BJ (cell line): ENCODE data around the gene GADD45GIP1. TPM values are rescaled to one million over a fixed set of nuclear protein-coding genes. Genes with fewer than 3 reads are reported as not detected.
"Not testable (repeated sequence)": the region's sequence is repeated elsewhere in the genome, so short reads cannot be mapped to it uniquely, and the experiment has no call there.

Experiments
- CTCF ChIA-PET: fragments of 350-600 bp; formaldehyde crosslinking; extraction: SDS; loops from one replicate; lab custom pipeline; 2021; ENCODE audit warnings: antibody characterized with exemption, inconsistent platforms; lab: Yijun Ruan, JAX
- POLR2A ChIA-PET: fragments of 300-600 bp; sonication (Branson Sonifier 250); formaldehyde crosslinking; extraction: SDS; loops from one replicate; lab custom pipeline; 2021; ENCODE audit warnings: antibody characterized with exemption; lab: Charles Lee
- DNase-seq: peaks from one replicate; pipeline ENCODE4 v3.0.0-alpha.2; 2011; ENCODE audit warnings: low read depth
- H3K27me3 ChIP-seq: 2 replicates; pipeline ENCODE4 v1.6.0; 2011; ENCODE audit warnings: low read length; ENCODE audit not compliant: control insufficient read depth, insufficient read depth
- H3K36me3 ChIP-seq: 2 replicates; pipeline ENCODE4 v1.5.1; 2011; ENCODE audit warnings: low read length; ENCODE audit not compliant: control insufficient read depth, insufficient read depth
- H3K4me3 ChIP-seq: 2 replicates; pipeline ENCODE4 v1.5.1; 2011; ENCODE audit warnings: low read depth, mild to moderate bottlenecking, control low read depth, low read length
- CTCF ChIP-seq: IDR thresholded peaks from 2 replicates; pipeline ENCODE4 v1.5.1; 2011; ENCODE audit warnings: low read depth, mild to moderate bottlenecking, control low read depth, inconsistent platforms, low read length, moderate library complexity; ENCODE audit not compliant: insufficient read depth
- polyA plus RNA-seq: library from polyadenylated mRNA; depleted of rRNA; stranded (reverse); fragments of >200 nt; gene quantifications from 2 replicates; pipeline ENCODE4 v1.2.3, GENCODE V29; 2011

GADD45GIP1 gene
- polyA plus RNA-seq, 1 experiment: 45.5 TPM

- peaks cover 45% of the 10 kb centered on the region for H3K36me3 ChIP-seq
- ChIA-PET POLR2A (interaction anchor here (0.9 kb wide), 1 partner anchor 9 kb away, joined by 3 read pairs; the partner anchor contains the start of gene FARSA), CTCF (interaction anchor here (0.9 kb wide), 1 partner anchor 41 kb away, joined by 3 read pairs; no protein-coding TSS in a partner anchor)
- TF ChIP-seq CTCF: no peak
- no peak for DNase-seq
- no peaks in the 10 kb centered on the region for H3K27me3 ChIP-seq
- no peak overlapping the region for H3K4me3 ChIP-seq
Measured at GRCh38 chr19:12924621-12925310, 32.3 kb downstream of the GADD45GIP1 start.

GRCh38 chr19:12922959-12923358 is 34.1 kb downstream of the GADD45GIP1 start:
- no peak for DNase-seq
- POLR2A ChIA-PET: no interaction called here
- Histone ChIP-seq H3K4me3 (no peak overlapping the region), H3K36me3 (peaks cover 34% of the 10 kb centered on the region), H3K27me3 (no peaks in the 10 kb centered on the region)
- CTCF ChIA-PET: no interaction called here
- no peak for TF ChIP-seq CTCF

- CTCF ChIA-PET: interaction anchor here (0.6 to 1.5 kb wide), 3 partner anchors 11 to 188 kb away, joined by 3 to 5 read pairs (median 3); no protein-coding TSS in a partner anchor
- no peak for TF ChIP-seq CTCF
- POLR2A ChIA-PET: no interaction called here
- H3K27me3 ChIP-seq: no peaks in the 10 kb centered on the region
- DNase-seq: no peak
- no peak overlapping the region for H3K4me3 ChIP-seq
- peaks cover 24% of the 10 kb centered on the region for H3K36me3 ChIP-seq
Measured at GRCh38 chr19:12921047-12921446, 36.0 kb downstream of the GADD45GIP1 start.

GRCh38 chr19:12918253-12918652 is 38.8 kb downstream of the GADD45GIP1 start:
- no peak for DNase-seq
- Histone ChIP-seq H3K4me3 (no peak overlapping the region), H3K36me3 (peaks cover 10% of the 10 kb centered on the region), H3K27me3 (no peaks in the 10 kb centered on the region)
- ChIA-PET CTCF (interaction anchor here (1.1 to 1.3 kb wide), 2 partner anchors 8 to 10 kb away, joined by 3 read pairs; no protein-coding TSS in a partner anchor), POLR2A (no interaction called here)
- no peak for TF ChIP-seq CTCF

DNA sequence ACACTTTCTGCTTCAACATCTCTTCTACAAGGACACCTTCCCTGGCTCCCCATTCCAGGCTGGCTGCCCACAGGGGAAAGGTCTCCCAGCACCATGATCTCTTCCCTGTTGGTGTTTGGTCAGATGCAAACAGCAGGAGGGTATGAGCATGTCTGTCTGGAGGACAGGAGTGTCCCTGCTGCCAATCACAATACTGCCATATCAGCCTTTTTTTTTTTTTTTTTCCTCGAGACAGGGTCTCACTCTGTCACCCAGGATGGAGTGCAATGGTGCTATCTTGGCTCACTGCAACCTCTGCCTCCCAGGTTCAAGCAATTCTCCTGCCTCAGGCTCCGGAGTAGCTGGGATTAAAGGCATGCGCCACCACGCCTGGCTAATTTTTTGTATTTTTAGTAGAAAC is 41.2 kb downstream of the GADD45GIP1 start:
- H3K4me3 ChIP-seq, POLR2A ChIA-PET, DNase-seq, H3K27me3 ChIP-seq, H3K36me3 ChIP-seq, CTCF ChIA-PET: not testable (repeated sequence)
